KBM-7 (cell line): ENCODE data around the gene OPA3.
"Not testable (repeated sequence)": the region's sequence is repeated elsewhere in the genome, so short reads cannot be mapped to it uniquely, and the experiment has no call there.

Experiments used
- DNase-seq: peaks from one replicate; pipeline ENCODE4 v3.0.0-alpha.2; 2015
- in situ Hi-C: fragments of 300-500 bp; cut with MboI; formaldehyde crosslinking; loops from 2 replicates; pipeline ENCODE4 v1.14.3; 2020; ENCODE audit warnings: low sequenced_read_pairs, low pct_unique_long_range_greater_than_20kb, mixed read lengths

OPA3 gene

DNA sequence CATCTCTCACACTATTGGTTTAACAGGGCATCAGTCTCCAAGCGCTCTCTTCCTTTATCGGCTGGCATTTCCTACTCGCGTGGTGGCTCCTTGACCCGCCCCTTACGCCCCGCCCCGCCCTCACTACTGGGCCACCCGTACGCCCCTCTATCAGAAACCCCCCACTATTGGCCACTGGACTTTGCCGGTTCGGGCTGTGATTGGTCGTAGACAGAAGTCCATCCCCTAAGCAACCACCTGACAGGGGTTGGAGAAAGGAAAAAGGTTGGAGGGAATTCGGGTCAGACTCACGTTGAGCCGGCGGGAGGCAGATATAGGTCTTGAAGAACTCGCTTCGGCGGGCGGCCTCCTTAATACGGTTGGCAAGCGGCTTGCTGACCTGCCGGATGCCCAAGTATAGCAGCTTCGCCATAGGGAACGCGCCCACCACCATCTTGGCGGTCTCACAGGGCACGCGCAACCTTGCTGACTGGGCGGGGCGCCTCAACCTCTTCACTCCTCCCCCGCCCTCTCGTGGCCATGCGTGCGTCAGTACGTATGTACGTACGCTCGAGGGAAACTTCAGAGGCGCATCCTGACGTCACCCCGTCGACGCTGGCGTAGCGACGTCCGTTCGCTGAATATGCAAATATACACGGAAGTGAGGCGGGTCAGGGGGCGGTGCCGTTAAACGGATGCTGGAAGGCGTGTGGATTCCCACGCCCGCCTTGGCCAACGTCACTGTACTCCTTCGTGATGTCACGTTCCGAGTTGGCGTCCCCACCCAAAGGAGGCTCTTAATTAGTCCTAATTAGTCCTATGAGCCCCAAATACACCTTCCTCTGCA is at the start of gene OPA3:
Gene OPA3, minus strand, starts transcription at position 471 of the 826 bp plus-strand sequence. Its CDS starts 38 bp downstream, at position 433.
- in situ Hi-C loops, result no loop called here

GRCh38 chr19:45632468-45633196 is 48.0 kb upstream of the OPA3 start:
- in situ Hi-C loops, result no loop called here
- DNase-seq, result no peak

More for the DNA sequence above, at the start of gene OPA3:
- peak; percentile 99 for DNase-seq

DNA sequence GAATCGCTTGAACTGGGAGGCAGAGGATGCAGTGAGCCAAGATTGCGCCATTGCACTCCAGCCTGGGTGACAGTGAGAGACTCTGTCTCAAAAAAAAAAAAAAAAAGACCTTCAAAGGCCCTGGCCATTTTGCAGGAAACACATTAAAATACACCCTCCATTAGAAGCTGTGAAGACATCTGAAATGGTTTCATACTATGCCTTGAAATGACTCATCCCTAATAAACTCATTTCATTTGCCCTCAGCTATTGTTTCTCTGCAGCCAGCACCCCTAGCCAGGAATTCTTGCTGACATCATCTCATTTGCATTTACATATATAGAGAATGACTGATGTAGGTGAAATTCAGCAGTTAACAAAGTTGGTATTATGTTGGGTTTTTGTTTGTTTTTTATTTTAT is 45.9 kb upstream of the OPA3 start:
- in situ Hi-C loops, result no loop called here
- DNase-seq, result no peak

DNA sequence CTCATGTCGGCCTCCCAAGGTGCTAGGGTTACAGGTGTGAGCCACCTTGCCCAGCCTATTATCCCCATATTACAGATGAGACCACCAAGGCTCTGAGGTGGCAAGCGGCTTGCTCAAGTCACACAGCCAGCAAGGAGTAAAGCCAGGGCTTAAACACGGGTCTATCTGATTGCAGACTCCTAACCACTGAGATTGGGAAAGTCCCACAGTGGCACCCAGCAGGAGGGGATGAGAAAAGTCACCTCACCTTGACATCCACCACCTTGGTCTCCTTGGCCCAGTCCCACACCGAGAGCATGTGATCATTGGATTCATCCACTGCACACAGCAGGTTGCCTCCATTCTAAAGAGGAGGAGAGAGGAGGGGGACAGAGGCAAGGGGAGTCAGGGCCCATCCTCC is 45.1 kb upstream of the OPA3 start:
- in situ Hi-C loops, result no loop called here
- no peak for DNase-seq

DNA sequence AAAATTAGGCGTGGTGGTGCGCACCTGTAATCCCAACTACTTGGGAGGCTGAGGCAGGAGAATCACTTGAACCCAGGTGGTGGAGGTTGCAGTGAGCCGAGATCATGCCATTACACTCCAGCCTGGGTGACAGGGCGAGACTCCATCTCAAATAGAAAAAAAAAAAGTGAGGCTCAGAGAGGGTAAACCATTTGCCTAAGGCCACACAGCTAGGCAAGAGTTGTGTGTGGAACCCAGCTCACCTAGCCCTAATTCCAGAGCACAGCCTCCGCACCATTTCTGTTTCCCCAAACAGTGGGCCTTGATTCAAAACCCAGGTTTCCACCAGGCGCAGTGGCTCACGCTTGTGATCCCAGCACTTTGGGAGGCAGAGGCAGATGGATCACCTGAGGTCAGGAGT is 43.6 kb upstream of the OPA3 start:
- DNase-seq, in situ Hi-C loops: not testable (repeated sequence)

DNA sequence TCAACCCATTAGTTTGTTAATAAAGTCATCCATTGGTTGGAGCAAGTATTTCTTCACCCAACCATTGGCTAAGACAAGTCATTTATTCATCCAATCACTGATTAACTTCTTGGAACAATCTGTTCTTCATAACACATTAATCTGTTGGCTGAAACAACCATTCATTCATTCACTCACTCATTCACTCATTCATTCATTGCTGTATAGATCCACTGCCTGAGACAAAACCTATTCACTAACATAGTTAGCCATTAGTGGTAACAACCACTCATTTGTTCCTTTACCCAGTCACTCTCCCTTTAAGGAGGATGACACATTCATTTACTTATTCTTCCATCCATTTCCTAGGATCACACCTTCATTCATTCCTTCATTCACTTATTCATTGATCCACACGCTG is 39.4 kb upstream of the OPA3 start:
- no peak for DNase-seq
- in situ Hi-C loops, result no loop called here

GRCh38 chr19:45621976-45622503 is 37.4 kb upstream of the OPA3 start:
- in situ Hi-C loops, result no loop called here
- no peak for DNase-seq

DNA sequence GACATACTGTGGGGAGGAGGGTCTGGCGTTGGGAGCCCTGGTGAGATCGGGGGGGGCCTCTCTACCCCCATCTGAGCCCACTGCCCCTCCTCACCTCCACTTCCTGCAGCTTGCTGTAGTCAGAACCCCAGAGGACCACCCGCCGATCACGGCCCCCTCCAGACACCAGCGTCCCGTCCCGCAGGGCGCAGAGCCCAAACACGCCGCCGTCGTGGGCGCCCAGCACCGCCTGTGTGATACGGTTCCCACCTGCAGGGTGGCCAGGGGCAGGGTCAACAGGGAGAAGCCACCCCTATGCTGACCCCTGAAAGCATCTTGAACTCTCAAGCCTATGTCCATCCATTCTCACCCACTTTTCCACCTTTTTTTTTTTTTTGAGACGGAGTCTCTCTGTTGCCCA is 36.8 kb upstream of the OPA3 start:
- no peak for DNase-seq
- in situ Hi-C loops, result no loop called here

DNA sequence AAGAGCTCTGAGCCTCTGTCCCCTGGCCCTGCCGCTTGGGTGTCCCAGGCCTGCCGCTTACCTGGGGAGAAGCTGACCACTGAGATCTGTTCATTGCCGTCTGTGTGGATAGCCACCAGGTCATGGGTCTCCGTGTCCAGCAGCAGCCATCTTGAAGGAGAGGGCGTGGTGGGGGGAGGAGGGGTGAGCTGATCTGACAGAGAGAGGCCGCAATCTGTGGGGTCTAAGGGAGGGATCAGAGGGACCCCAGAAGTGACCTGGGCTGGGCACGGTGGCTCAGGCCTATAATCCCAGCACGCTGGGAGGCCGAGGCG is 32.1 kb upstream of the OPA3 start:
- in situ Hi-C loops, result no loop called here

GRCh38 chr19:45615795-45616703 is 31.4 kb upstream of the OPA3 start:
- in situ Hi-C loops, result no loop called here
- peak; percentile 93 for DNase-seq

More for the DNA sequence above, 32.1 kb upstream of the OPA3 start:
- DNase-seq, result no peak

DNA sequence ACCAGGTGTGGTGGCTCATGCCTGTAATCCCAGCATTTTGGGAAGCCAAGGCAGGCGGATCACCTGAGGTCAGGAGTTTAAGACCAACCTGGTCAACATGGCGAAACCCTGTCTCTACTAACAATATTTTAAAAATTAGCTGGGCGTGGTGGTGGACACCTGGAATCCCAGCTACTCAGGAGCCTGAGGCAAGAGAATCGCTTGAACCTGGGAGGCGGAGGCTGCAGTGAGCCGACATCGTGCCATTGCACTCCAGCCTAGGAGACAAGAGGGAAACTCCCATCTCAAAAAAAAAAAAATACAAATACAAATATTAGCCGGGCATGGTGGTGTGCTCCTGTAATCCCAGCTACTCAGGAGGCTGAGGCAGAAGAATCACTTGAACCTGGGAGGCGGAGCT is 30.5 kb upstream of the OPA3 start:
- in situ Hi-C loops, DNase-seq: not testable (repeated sequence)

DNA sequence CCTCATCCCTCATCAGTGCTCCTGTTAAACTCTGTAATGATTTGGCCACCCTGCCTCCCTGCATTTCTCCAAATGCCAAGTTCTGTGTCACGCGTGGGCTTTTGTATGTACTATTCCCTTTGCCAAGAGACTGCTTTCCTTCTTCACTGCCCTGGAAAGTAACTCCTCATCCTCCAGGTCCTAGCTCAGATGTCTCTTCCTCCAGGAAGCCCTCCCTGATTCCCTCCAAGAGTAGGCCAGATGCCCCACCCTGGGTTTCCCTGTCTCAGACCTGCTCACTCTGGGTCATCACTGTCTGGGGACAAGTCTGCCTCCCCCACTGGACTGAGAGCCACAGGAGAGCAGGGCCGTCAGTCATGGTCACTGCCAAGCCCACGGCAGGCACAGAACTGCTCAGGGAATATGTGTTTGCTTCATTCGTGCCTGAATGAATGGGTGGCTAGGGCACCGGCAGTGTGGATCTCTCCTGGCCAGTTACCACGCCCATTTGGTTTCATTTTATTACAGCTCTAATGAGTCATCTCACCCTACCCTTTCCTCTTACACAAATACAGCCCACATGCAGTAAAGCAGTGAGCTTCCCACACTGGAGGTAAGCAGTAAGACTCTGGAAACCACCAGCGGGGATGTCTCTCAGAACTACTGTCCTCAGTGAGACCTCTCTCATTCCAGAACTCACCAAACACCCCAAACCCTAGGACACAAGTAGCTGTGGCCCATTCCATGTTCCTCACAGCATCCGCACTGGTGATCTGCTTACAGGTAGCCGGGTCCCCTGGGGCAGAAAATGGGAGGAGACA is 29.5 kb upstream of the OPA3 start:
- DNase-seq, result peak; percentile 71
- in situ Hi-C loops, result no loop called here

GRCh38 chr19:45608948-45609347 is 24.3 kb upstream of the OPA3 start:
- no peak for DNase-seq
- in situ Hi-C loops, result no loop called here

- DNase-seq, result peak; percentile 73
- in situ Hi-C loops, result no loop called here
These were observed 22.7 kb upstream of the OPA3 start for GRCh38 chr19:45607071-45608029.

GRCh38 chr19:45601524-45602374 is 17.1 kb upstream of the OPA3 start, which contains the start of gene GPR4:
GPR4 (minus strand) TSS chr19:45602212; CDS start chr19:45591866, 10,346 bp downstream.
- in situ Hi-C loops, result no loop called here
- no peak for DNase-seq

GRCh38 chr19:45601115-45601514 is 16.5 kb upstream of the OPA3 start:
- in situ Hi-C loops, result no loop called here
- no peak for DNase-seq
